Body of pancreas (tissue), 4 donors: ENCODE results near the gene COLEC12. TPM values are rescaled to one million over a fixed set of nuclear protein-coding genes. Genes with fewer than 3 reads are reported as not detected.

Experiments used
- ATAC-seq: fragments of 150-250 bp; one replicate; pipeline ENCODE4 v1.9.1; 2016
- DNase-seq, 4 donors: peaks; one replicate each; pipeline ENCODE4 v3.0.0-alpha.2; 2019
- H3K27ac ChIP-seq, 4 donors: fragments of 200-600 bp; sonication (generic); 1 replicate in 3 of 4; 2 replicates in 1 of 4; pipeline versions ENCODE4 v1.5.1 to v1.6.1; 2016 to 2019; ENCODE audit warnings: mild to moderate bottlenecking in 1 of 4, mixed read lengths in 1 of 4, moderate library complexity in 1 of 4
- H3K27me3 ChIP-seq, 2 donors: fragments of 200-600 bp; sonication (generic); one replicate each; pipeline ENCODE4 v1.6.0; 2016; ENCODE audit warnings: mild to moderate bottlenecking in 1 of 2
- H3K36me3 ChIP-seq, 2 donors: fragments of 200-600 bp; sonication (generic); replicated peaks in 1 of 2; 2 replicates each; pipeline ENCODE4 v1.5.1; 2016; ENCODE audit warnings: low read depth in 2 of 2; ENCODE audit not compliant: insufficient read depth in 1 of 2
- H3K4me1 ChIP-seq: fragments of 200-600 bp; sonication (generic); one replicate; pipeline ENCODE4 v1.6.0; 2016
- H3K4me3 ChIP-seq, 2 donors: fragments of 200-600 bp; sonication (generic); 1 replicate in 1 of 2; 2 replicates in 1 of 2; pipeline ENCODE4 v1.5.1; 2016 to 2019
- H3K9me3 ChIP-seq, 3 donors: fragments of 200-600 bp; sonication (generic); 1 replicate in 2 of 3; 2 replicates in 1 of 3; pipeline ENCODE4 v1.5.1; 2016
- POLR2A ChIP-seq, 3 donors: fragments of 450-650 bp; IDR thresholded peaks; one replicate each; pipeline ENCODE4 v1.6.1; 2016; ENCODE audit warnings: antibody characterized with exemption in 3 of 3, mild to moderate bottlenecking in 2 of 3
- WGBS, 2 donors: methylation state at CpG; one replicate each; pipeline ENCODE4 v1.1.5; 2017; 5-methylcytosine and 5-hydroxymethylcytosine counted together
- intact Hi-C: fragments of 100-400 bp; cut with DNase I; formaldehyde crosslinking; loops from one replicate; pipeline ENCODE4 v1.15.1; 2023
- total RNA-seq, 2 donors: library from RNA; depleted of rRNA; stranded (reverse); fragments of >200 nt; gene quantifications; one replicate each; pipeline ENCODE4 v1.1.0, GENCODE V29; 2016
- TF ChIP-seq, protein P1 (sequence below), 7 experiments: fragments of 450-650 bp in 4 of 7; fragments of 200-600 bp in 3 of 7; sonication (generic) in 3 of 7; IDR thresholded peaks; one replicate each; pipeline ENCODE4 v1.5.1; 2016 to 2019; ENCODE audit warnings: antibody characterized with exemption in 7 of 7

The COLEC12 gene
- total RNA-seq, 2 donors from 2014 or later: 3.6 to 4.2 TPM

DNA sequence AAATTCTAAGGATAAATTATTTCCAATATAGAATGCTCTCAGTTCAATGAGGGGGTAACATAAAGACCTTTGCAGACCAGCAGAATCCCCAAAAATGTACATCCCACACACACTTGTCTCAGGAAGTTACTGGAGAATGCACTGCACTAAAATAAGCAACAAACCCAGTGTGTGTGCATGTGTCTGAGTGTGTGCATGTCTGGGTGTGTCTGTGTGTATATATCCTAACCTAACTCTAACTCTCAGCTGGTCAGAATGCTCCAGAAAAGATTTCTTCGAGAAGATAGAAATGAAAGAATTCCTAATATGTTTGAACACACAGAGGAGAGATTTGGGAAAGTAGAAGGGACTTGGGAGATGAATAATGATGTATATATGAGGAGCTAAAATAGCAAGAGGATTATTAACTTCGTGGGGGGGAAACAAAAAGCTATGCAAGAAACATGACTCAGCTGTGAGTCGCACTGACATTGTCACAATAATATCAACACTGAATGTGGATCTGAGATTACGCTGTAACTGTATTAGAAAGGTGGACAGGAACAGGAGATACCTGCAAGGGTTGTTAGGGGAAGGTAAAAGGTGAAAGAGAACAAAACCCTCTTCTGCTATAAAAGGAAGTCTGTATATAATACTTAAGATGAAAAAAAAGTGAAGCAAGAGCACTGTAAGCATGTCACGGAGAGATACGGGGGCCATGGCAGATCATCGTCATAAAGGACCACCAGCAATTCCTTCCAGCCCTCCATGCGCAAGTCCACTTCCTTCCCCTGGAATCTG, 11.1 kb downstream of the COLEC12 start:
- intact Hi-C loops: no loop called here
- H3K27ac ChIP-seq: no peak overlapping the region
- ATAC-seq (no peak), DNase-seq (no peak)
- no peaks in the 10 kb centered on the region for H3K36me3 ChIP-seq
- H3K4me1 ChIP-seq: no peaks in the 10 kb centered on the region
- H3K9me3 ChIP-seq: no peaks in the 10 kb centered on the region
- 71 to 73% methylated on average over 8 of the region's 8 CpGs for WGBS, 2 donors
- TF ChIP-seq POLR2A (IDR thresholded peaks at IDR 0.05): no peak
- TF ChIP-seq, protein P1, sequence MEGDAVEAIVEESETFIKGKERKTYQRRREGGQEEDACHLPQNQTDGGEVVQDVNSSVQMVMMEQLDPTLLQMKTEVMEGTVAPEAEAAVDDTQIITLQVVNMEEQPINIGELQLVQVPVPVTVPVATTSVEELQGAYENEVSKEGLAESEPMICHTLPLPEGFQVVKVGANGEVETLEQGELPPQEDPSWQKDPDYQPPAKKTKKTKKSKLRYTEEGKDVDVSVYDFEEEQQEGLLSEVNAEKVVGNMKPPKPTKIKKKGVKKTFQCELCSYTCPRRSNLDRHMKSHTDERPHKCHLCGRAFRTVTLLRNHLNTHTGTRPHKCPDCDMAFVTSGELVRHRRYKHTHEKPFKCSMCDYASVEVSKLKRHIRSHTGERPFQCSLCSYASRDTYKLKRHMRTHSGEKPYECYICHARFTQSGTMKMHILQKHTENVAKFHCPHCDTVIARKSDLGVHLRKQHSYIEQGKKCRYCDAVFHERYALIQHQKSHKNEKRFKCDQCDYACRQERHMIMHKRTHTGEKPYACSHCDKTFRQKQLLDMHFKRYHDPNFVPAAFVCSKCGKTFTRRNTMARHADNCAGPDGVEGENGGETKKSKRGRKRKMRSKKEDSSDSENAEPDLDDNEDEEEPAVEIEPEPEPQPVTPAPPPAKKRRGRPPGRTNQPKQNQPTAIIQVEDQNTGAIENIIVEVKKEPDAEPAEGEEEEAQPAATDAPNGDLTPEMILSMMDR (IDR thresholded peaks at IDR 0.05): no peak
- H3K4me3 ChIP-seq: no peak overlapping the region
- no peaks in the 10 kb centered on the region for H3K27me3 ChIP-seq

DNA sequence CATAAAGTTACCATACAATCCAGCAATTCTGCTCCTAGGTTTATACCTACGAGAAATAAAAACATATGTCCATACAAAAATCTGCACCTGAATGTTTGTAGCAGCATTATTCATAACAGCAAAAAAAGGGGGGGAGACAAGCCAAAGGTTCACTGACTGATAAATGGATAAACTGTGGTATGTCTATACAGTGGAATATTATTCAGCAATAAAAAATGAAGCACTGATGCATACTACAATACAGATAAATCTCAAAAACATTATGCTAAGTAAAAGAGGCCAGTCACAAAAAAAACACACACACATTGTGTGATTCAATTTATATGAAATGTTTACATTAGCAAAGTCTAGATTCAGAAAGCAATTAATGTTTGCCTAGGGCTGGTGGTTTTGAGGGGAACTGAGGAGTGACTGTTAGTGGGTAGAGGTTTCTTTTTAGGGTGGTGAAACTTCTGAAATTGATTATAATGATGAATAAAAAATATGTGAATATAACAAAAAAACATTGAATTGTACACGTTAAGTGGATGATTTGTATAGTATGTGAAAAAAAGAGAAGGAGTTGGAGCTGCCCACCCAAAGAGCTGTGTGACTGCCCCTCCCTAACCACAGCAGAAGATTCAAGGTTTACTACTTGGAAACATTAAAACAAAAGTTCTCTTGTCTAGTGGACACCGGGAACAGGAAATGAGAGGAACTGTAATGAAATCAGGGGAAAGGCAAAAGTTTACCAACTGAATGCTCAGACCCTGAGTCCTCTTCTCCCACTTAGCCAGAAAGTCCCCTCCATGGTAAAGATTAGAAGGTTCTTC, 13.4 kb downstream of the COLEC12 start:
- no peak for ATAC-seq
- DNase-seq: no peak
- intact Hi-C loops: no loop called here
- H3K36me3 ChIP-seq: no peaks in the 10 kb centered on the region
- H3K9me3 ChIP-seq: no peaks in the 10 kb centered on the region
- TF ChIP-seq, protein P1 (IDR thresholded peaks at IDR 0.05): no peak
- no peak for TF ChIP-seq POLR2A (IDR thresholded peaks at IDR 0.05)
- H3K4me1 ChIP-seq: no peaks in the 10 kb centered on the region
- no peak overlapping the region for H3K4me3 ChIP-seq
- no peak overlapping the region for H3K27ac ChIP-seq
- no peaks in the 10 kb centered on the region for H3K27me3 ChIP-seq
- 63 to 77% methylated on average over 3 of the region's 3 CpGs for WGBS, 2 donors

DNA sequence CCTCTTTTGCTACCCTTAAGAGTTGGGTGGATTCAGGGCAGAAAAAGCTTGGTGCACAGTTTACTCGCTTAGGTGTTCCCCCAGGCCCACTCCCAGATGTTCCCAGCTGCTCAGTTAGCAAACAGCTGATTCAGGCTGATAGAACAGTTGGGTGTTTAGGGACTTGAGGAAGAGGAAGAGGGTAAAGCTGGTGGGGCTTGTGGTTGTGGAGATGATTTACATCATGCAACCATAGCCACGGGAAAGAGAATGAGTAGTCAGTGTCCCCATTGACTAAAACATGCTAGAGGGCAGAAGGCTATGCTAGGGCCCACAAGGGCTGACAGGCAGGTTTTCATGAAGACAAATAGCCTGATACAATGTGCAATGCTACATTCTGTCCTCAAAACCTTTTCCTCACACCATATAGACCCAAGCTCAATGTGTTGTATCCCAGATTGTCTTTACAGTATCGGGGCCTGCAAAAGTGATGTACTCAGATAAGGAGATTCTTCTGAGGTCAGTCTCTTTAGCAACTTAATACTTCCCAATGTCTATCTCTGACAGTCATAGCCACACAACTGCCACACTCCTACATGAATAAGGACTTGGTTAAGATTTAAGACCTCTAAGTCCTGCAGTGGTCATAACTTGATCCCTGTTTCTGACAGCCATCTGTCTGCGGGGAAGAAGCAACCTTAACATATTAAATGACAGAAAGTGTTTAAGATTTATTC, 15.6 kb downstream of the COLEC12 start:
- no peak overlapping the region for H3K4me3 ChIP-seq
- TF ChIP-seq POLR2A (IDR thresholded peaks at IDR 0.05): no peak
- TF ChIP-seq, protein P1 (IDR thresholded peaks at IDR 0.05): no peak
- no peak overlapping the region for H3K27ac ChIP-seq
- H3K27me3 ChIP-seq: no peaks in the 10 kb centered on the region
- intact Hi-C loops: no loop called here
- peak in 1 of 4 donors; percentile 25 for DNase-seq
- no peak for ATAC-seq
- H3K9me3 ChIP-seq: no peaks in the 10 kb centered on the region
- no peaks in the 10 kb centered on the region for H3K36me3 ChIP-seq
- H3K4me1 ChIP-seq: peaks cover under 1% of the 10 kb centered on the region
- WGBS, 2 donors: 69 to 73% methylated on average over 4 of the region's 4 CpGs

DNA sequence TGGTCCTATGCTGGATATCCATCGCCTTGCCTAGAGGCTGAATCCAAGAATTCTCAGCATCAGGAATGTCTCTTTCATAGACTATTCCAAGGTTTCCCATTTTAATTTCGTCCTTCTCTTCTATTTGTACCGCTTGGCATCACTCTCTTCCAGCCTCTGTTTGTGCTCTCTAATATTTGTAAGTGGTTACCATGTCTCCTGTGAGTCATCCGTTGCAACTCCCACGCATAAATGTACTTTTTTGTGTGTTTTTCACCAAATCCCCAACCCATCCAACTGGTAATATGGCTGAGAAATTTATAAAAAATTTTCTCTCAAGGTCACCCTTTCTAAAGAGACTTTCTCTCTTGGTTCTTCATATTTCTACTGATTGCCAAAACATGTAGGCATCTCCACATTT, 21.8 kb downstream of the COLEC12 start:
- 74 to 78% methylated on average over 5 of the region's 5 CpGs for WGBS, 2 donors
- ATAC-seq: no peak
- no peak for DNase-seq
- Histone ChIP-seq H3K27ac (peak overlapping the region in 3 of 4 donors; percentile 51 to 73 (median 59)), H3K27me3 (no peaks in the 10 kb centered on the region), H3K36me3 (no peaks in the 10 kb centered on the region), H3K9me3 (no peaks in the 10 kb centered on the region), H3K4me1 (peaks cover 51% of the 10 kb centered on the region), H3K4me3 (no peak overlapping the region)
- intact Hi-C loops: loop anchor here (10.0 kb wide), 1 partner anchor 184 kb away; no protein-coding TSS in a partner anchor
- TF ChIP-seq, protein P1 (IDR thresholded peaks at IDR 0.05): no peak
- TF ChIP-seq POLR2A (IDR thresholded peaks at IDR 0.05): no peak
